Stimulated activated CD4-positive, alpha-beta T cell treated with anti-CD3 and anti-CD28 coated beads, TNF-alpha, amount 100 ng/mL, for 24 hours (primary cell): Measurements from ENCODE around the gene SERGEF.
"Not testable (repeated sequence)": the region's sequence is repeated elsewhere in the genome, so short reads cannot be mapped to it uniquely, and the experiment has no call there.

Experiments used
- DNase-seq, 3 experiments: peaks; one replicate each; pipeline ENCODE4 v3.0.0-alpha.2; 2020; ENCODE audit warnings: low read depth in 3 of 3

The SERGEF gene

GRCh38 chr11:17906436-17906835 lies 106.4 kb downstream of the SERGEF start:
- no peak for DNase-seq

GRCh38 chr11:17905477-17905876 lies 107.4 kb downstream of the SERGEF start:
- DNase-seq = no peak

- DNase-seq = no peak
Measured at GRCh38 chr11:17901481-17901880, 111.4 kb downstream of the SERGEF start.

GRCh38 chr11:17898782-17899181 lies 114.1 kb downstream of the SERGEF start:
- DNase-seq = no peak

- no peak for DNase-seq
Measured at GRCh38 chr11:17898071-17898470, 114.8 kb downstream of the SERGEF start.

- no peak for DNase-seq
Measured at GRCh38 chr11:17897495-17897894, 115.4 kb downstream of the SERGEF start.

- DNase-seq = not testable (repeated sequence)
Measured at GRCh38 chr11:17896496-17897151, 116.2 kb downstream of the SERGEF start.

GRCh38 chr11:17894929-17895658 lies 117.8 kb downstream of the SERGEF start:
- no peak for DNase-seq

- DNase-seq = no peak
Measured at GRCh38 chr11:17892409-17892808, 120.4 kb downstream of the SERGEF start.

- DNase-seq = no peak
Measured at GRCh38 chr11:17890325-17890724, 122.5 kb downstream of the SERGEF start.

- DNase-seq = no peak
Measured at GRCh38 chr11:17887779-17888178, 125.1 kb downstream of the SERGEF start.

GRCh38 chr11:17883946-17884345 lies 128.9 kb downstream of the SERGEF start:
- DNase-seq = no peak

- DNase-seq = no peak
Measured at GRCh38 chr11:17883057-17883456, 129.8 kb downstream of the SERGEF start.

GRCh38 chr11:17878743-17879142 lies 134.1 kb downstream of the SERGEF start:
- no peak for DNase-seq

GRCh38 chr11:17877886-17878285 lies 135.0 kb downstream of the SERGEF start:
- no peak for DNase-seq

GRCh38 chr11:17876827-17877226 lies 136.0 kb downstream of the SERGEF start:
- no peak for DNase-seq

GRCh38 chr11:17875891-17876290 lies 137.0 kb downstream of the SERGEF start:
- DNase-seq = no peak

- no peak for DNase-seq
Measured at GRCh38 chr11:17873586-17873985, 139.3 kb downstream of the SERGEF start.

GRCh38 chr11:17868398-17868797 lies 144.4 kb downstream of the SERGEF start:
- not testable (repeated sequence) for DNase-seq

GRCh38 chr11:17867341-17867740 lies 145.5 kb downstream of the SERGEF start:
- no peak for DNase-seq

GRCh38 chr11:17865765-17866428 lies 146.9 kb downstream of the SERGEF start:
- no peak for DNase-seq

- DNase-seq = peak in 1 of 3 experiments; percentile 5
Measured at GRCh38 chr11:17864478-17864941, 148.3 kb downstream of the SERGEF start.
